OCI-LY3 (cell line): ENCODE results near the gene PTBP3.

ENCODE experiments used
- EZH2phosphoT487 ChIP-seq: fragments of 200-600 bp; shearing (Covaris generic); IDR thresholded peaks from 2 replicates; pipeline ENCODE4 v1.6.1; 2018; ENCODE audit warnings: antibody characterized with exemption, mixed run types, low read depth
- TF ChIP-seq, protein P1 (sequence below): fragments of 200-600, 300-600 bp; sonication (generic); IDR thresholded peaks from 2 replicates; pipeline ENCODE4 v1.5.1; 2014; ENCODE audit warnings: antibody characterized with exemption, low read length, low read depth

- TF ChIP-seq, protein P1, sequence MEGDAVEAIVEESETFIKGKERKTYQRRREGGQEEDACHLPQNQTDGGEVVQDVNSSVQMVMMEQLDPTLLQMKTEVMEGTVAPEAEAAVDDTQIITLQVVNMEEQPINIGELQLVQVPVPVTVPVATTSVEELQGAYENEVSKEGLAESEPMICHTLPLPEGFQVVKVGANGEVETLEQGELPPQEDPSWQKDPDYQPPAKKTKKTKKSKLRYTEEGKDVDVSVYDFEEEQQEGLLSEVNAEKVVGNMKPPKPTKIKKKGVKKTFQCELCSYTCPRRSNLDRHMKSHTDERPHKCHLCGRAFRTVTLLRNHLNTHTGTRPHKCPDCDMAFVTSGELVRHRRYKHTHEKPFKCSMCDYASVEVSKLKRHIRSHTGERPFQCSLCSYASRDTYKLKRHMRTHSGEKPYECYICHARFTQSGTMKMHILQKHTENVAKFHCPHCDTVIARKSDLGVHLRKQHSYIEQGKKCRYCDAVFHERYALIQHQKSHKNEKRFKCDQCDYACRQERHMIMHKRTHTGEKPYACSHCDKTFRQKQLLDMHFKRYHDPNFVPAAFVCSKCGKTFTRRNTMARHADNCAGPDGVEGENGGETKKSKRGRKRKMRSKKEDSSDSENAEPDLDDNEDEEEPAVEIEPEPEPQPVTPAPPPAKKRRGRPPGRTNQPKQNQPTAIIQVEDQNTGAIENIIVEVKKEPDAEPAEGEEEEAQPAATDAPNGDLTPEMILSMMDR = no peak
- TF ChIP-seq EZH2phosphoT487 = no peak
These were observed 22.6 kb downstream of the PTBP3 start for GRCh38 chr9:112310826-112311225.
